ENCODE results near the gene CD81.

The CD81 gene, protein sequence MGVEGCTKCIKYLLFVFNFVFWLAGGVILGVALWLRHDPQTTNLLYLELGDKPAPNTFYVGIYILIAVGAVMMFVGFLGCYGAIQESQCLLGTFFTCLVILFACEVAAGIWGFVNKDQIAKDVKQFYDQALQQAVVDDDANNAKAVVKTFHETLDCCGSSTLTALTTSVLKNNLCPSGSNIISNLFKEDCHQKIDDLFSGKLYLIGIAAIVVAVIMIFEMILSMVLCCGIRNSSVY

DNA sequence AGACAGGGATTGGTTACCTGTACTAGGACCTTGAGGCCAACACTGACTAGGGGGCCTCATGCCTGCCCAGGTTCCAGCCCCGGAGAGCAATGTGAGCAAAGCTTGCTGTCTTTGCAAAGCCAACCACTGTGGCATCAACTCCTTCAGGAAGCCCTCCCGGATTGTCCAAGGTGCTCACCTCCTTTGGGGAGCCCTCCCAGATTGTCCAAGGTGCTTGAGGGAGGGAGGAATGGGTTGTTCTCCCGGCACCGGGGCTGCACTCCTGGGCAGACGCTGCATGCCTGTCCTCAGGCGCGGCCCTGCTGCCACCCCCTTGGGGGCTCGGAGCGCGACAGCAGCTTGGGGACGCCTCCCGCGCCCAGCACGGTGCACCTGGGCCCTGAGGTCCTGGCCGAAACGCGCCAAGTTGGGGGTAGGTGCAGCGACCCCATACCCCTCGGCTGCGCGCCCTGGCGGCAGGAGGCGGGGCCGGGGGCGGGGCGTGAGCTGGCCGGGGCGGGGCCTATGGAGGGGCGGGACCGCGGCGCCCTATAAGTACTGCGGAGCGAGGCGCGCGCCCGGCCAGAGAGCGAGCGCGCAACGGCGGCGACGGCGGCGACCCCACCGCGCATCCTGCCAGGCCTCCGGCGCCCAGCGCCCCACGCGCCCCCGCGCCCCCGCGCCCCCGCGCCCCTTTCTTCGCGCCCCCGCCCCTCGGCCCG is at the start of gene CD81:
TSS of gene CD81 (plus strand) at position 560 of the 701 bp plus-strand sequence. CDS start 240 bp downstream, outside the sequence.
- TF ChIP-seq, protein P1, sequence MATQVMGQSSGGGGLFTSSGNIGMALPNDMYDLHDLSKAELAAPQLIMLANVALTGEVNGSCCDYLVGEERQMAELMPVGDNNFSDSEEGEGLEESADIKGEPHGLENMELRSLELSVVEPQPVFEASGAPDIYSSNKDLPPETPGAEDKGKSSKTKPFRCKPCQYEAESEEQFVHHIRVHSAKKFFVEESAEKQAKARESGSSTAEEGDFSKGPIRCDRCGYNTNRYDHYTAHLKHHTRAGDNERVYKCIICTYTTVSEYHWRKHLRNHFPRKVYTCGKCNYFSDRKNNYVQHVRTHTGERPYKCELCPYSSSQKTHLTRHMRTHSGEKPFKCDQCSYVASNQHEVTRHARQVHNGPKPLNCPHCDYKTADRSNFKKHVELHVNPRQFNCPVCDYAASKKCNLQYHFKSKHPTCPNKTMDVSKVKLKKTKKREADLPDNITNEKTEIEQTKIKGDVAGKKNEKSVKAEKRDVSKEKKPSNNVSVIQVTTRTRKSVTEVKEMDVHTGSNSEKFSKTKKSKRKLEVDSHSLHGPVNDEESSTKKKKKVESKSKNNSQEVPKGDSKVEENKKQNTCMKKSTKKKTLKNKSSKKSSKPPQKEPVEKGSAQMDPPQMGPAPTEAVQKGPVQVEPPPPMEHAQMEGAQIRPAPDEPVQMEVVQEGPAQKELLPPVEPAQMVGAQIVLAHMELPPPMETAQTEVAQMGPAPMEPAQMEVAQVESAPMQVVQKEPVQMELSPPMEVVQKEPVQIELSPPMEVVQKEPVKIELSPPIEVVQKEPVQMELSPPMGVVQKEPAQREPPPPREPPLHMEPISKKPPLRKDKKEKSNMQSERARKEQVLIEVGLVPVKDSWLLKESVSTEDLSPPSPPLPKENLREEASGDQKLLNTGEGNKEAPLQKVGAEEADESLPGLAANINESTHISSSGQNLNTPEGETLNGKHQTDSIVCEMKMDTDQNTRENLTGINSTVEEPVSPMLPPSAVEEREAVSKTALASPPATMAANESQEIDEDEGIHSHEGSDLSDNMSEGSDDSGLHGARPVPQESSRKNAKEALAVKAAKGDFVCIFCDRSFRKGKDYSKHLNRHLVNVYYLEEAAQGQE (IDR thresholded peaks at IDR 0.05; ENCODE audit: low read depth), result no peak
- TF ChIP-seq ZBTB7A (IDR thresholded peaks at IDR 0.05; ENCODE audit: low read depth), result peak; percentile 48; the same call in 1 of the 2 replicates

DNA sequence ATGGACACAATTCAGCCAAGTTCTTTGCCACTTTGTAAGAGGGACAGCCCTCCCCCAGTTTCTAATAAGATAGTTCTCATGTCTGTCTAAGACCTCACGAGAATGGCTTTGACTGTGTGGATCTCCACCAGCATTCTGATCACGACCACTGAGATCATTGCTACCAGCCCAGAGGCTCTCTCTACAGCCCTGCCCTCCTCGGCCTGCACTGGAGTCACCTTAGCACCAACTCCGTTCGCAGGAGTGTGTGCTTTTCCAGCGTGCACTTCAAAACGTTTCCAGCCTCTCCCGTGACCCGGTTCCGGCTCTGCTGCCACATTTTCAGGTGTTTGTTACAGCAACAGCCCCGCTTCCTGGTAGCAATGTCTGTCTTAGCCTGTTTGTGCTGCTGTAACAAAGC is 49.1 kb upstream of the CD81 start:
- no peak for TF ChIP-seq ZBTB7A (IDR thresholded peaks at IDR 0.05; ENCODE audit: low read depth)
- no peak for TF ChIP-seq YY1 (IDR thresholded peaks at IDR 0.05; ENCODE audit: low read depth)
- no peak for TF ChIP-seq NFIC (IDR thresholded peaks at IDR 0.05)
- no peak for TF ChIP-seq TAF1 (IDR thresholded peaks at IDR 0.05; ENCODE audit: low read depth)
- TF ChIP-seq, protein P2, sequence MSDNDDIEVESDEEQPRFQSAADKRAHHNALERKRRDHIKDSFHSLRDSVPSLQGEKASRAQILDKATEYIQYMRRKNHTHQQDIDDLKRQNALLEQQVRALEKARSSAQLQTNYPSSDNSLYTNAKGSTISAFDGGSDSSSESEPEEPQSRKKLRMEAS (IDR thresholded peaks at IDR 0.05), result no peak
- TF ChIP-seq TEAD4 (IDR thresholded peaks at IDR 0.05), result no peak
- no peak for TF ChIP-seq FOXM1 (IDR thresholded peaks at IDR 0.05; ENCODE audit: borderline replicate concordance, low read depth)
- TF ChIP-seq RAD21 (IDR thresholded peaks at IDR 0.05; ENCODE audit: low read depth), result no peak
- TF ChIP-seq CEBPB (IDR thresholded peaks at IDR 0.05), result no peak
- no peak for TF ChIP-seq EP300 (IDR thresholded peaks at IDR 0.05; ENCODE audit: borderline replicate concordance)
- TF ChIP-seq TCF12 (IDR thresholded peaks at IDR 0.05; ENCODE audit: low read depth), result no peak
- TF ChIP-seq CREB1 (IDR thresholded peaks at IDR 0.05; ENCODE audit: low read depth), result no peak
- no peak for TF ChIP-seq EGR1 (IDR thresholded peaks at IDR 0.05)
- TF ChIP-seq, protein P1 (IDR thresholded peaks at IDR 0.05; ENCODE audit: low read depth), result no peak
- TF ChIP-seq, protein P3, sequence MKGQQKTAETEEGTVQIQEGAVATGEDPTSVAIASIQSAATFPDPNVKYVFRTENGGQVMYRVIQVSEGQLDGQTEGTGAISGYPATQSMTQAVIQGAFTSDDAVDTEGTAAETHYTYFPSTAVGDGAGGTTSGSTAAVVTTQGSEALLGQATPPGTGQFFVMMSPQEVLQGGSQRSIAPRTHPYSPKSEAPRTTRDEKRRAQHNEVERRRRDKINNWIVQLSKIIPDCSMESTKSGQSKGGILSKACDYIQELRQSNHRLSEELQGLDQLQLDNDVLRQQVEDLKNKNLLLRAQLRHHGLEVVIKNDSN (IDR thresholded peaks at IDR 0.05), result no peak

DNA sequence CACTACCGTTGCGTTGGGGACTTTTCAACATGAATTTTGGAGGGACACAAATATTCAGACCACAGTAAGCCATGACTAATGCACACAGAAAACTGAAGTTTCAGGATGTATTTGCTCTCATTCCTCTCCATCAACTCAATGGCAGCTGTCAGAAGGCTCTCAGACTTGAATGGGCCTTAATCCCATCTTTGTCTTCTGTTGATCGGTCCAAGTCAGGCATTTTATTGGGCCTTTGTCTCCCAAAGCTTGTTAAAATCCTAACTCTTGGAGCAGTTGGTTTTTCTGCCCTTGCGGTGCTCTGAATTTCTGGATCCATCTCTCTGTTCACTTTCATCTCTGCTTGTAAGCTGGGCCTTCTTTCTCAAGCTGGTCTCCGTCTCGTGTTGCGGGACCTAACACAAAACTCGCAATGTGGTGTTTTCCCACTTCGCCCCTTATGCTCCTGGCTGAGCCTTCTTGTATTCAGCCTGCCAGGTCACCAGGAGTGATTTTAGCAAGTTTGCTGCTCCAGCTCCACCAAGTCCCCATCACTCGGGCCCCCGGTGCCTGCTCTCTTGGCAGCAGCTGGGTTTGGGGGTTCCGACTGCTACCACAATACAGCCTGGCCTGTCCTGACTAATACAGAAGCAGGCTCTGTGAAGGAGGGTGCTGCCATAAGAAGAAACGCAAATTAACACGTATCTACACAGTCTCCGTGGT is 48.3 kb upstream of the CD81 start:
- TF ChIP-seq TAF1 (IDR thresholded peaks at IDR 0.05; ENCODE audit: low read depth) (no peak), TCF12 (IDR thresholded peaks at IDR 0.05; ENCODE audit: low read depth) (no peak), NFIC (IDR thresholded peaks at IDR 0.05) (no peak), FOXM1 (IDR thresholded peaks at IDR 0.05; ENCODE audit: borderline replicate concordance, low read depth) (no peak), YY1 (IDR thresholded peaks at IDR 0.05; ENCODE audit: low read depth) (no peak), EP300 (IDR thresholded peaks at IDR 0.05; ENCODE audit: borderline replicate concordance) (no peak), EGR1 (IDR thresholded peaks at IDR 0.05) (no peak), CREB1 (IDR thresholded peaks at IDR 0.05; ENCODE audit: low read depth) (no peak), TEAD4 (IDR thresholded peaks at IDR 0.05) (no peak), CEBPB (IDR thresholded peaks at IDR 0.05) (no peak), RAD21 (IDR thresholded peaks at IDR 0.05; ENCODE audit: low read depth) (no peak), ZBTB7A (IDR thresholded peaks at IDR 0.05; ENCODE audit: low read depth) (no peak)
- TF ChIP-seq, protein P1 (IDR thresholded peaks at IDR 0.05; ENCODE audit: low read depth), result no peak
- TF ChIP-seq, protein P3 (IDR thresholded peaks at IDR 0.05), result no peak
- TF ChIP-seq, protein P2 (IDR thresholded peaks at IDR 0.05), result no peak

Data from Ishikawa (cell line).